NT2/D1 (cell line): Measurements from ENCODE around the gene VPS45.

Experiments
- DNase-seq: peaks from one replicate; pipeline ENCODE4 v3.0.0-alpha.2; 2011; ENCODE audit warnings: low read depth, low spot score
- H3K27me3 ChIP-seq: 2 replicates; pipeline ENCODE4 v1.6.0; 2011; ENCODE audit warnings: mild to moderate bottlenecking; ENCODE audit not compliant: insufficient read length, insufficient read depth
- H3K36me3 ChIP-seq: 2 replicates; pipeline ENCODE4 v1.6.1; 2011; ENCODE audit warnings: mild to moderate bottlenecking, low read length, mixed read lengths; ENCODE audit not compliant: insufficient read depth, insufficient read length
- H3K4me1 ChIP-seq: 2 replicates; pipeline ENCODE4 v1.5.1; 2011; ENCODE audit not compliant: insufficient read depth, insufficient read length
- H3K4me3 ChIP-seq: 2 replicates; pipeline ENCODE4 v1.5.1; 2011; ENCODE audit warnings: low read depth; ENCODE audit not compliant: insufficient read length
- H3K9ac ChIP-seq: 2 replicates; pipeline ENCODE4 v1.6.0; 2011; ENCODE audit warnings: low read depth; ENCODE audit not compliant: insufficient read length
- H3K9me3 ChIP-seq: 2 replicates; pipeline ENCODE4 v1.5.1; 2011; ENCODE audit warnings: mild to moderate bottlenecking, low read length; ENCODE audit not compliant: insufficient read depth
- SUZ12 ChIP-seq: IDR thresholded peaks from 2 replicates; pipeline ENCODE4 v1.6.1; 2011; ENCODE audit not compliant: insufficient read length, insufficient read depth; ENCODE audit errors: extremely low read depth
- YY1 ChIP-seq: IDR thresholded peaks from 2 replicates; pipeline ENCODE4 v1.6.1; 2011; ENCODE audit not compliant: insufficient read length, insufficient read depth
- ZNF274 ChIP-seq: IDR thresholded peaks from 2 replicates; pipeline ENCODE4 v1.6.1; 2011; ENCODE audit warnings: mild to moderate bottlenecking, low read depth, low read length

VPS45 gene

DNA sequence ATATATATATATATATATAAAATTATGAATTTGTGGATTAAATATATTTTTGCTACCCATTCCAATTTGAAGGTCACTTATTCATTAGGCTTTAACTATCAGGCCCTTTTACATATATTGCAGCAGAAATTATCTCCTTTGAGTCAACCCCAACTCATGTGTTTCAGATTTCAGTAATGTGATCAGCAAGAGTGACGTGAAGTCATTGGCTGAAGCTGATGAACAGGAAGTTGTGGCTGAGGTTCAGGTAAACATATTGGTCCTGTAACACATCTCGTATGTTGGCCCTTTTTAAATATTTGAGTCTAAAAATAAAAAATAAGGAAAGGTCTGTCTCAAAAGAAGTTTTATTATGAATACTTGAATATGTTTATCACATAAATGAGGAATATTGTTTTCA lies 8.5 kb downstream of the VPS45 start:
- no peak for DNase-seq
- Histone ChIP-seq H3K4me3 (no peak overlapping the region), H3K9ac (no peak overlapping the region), H3K36me3 (peaks cover 69% of the 10 kb centered on the region), H3K9me3 (no peaks in the 10 kb centered on the region), H3K4me1 (no peaks in the 10 kb centered on the region), H3K27me3 (no peaks in the 10 kb centered on the region)
- TF ChIP-seq YY1 (no peak), SUZ12 (no peak), ZNF274 (no peak)

DNA sequence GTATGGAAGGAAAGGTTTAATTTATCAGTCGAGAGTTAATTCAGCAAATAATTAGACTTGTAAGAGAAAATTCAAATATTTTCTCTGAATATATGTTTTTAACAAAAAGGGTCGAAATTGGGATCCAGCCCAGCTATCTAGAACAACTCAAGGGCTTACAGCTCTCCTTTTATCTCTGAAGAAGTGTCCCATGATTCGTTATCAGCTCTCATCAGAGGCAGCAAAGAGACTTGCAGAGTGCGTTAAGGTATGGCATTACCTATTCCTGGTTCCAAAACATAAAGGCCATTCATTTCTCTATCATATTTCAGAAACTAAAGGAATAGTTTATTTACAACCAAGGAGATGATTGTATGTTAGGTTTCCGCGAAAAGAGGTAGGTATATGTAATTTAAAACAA lies 9.4 kb downstream of the VPS45 start:
- TF ChIP-seq ZNF274 (no peak), YY1 (no peak), SUZ12 (no peak)
- peaks cover 78% of the 10 kb centered on the region for H3K36me3 ChIP-seq
- no peak overlapping the region for H3K9ac ChIP-seq
- no peak for DNase-seq
- H3K4me3 ChIP-seq, result no peak overlapping the region
- H3K27me3 ChIP-seq, result no peaks in the 10 kb centered on the region
- H3K4me1 ChIP-seq, result no peaks in the 10 kb centered on the region
- no peaks in the 10 kb centered on the region for H3K9me3 ChIP-seq

DNA sequence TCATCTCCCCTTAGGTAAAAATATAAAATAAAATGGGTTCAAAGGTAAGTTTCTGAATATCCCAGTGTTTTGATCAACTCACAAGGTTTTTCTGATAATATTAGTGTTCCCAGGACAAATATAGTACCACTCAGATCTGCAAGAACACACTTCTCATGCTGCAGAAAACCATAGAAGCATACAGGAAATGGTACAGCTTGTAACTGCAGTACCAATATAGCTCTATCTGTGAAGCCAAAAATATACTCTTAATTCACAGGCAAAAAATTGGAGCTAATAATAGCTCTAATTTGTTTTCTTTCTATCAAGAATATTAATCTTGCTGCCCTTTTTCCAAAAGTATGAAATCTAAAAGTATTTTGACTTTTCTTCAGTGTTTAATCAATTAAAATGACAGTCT lies 13.2 kb downstream of the VPS45 start:
- no peak for TF ChIP-seq YY1
- TF ChIP-seq ZNF274, result no peak
- no peak for TF ChIP-seq SUZ12
- peaks cover 89% of the 10 kb centered on the region for H3K36me3 ChIP-seq
- no peaks in the 10 kb centered on the region for H3K4me1 ChIP-seq
- H3K9ac ChIP-seq, result no peak overlapping the region
- no peaks in the 10 kb centered on the region for H3K27me3 ChIP-seq
- no peak overlapping the region for H3K4me3 ChIP-seq
- no peaks in the 10 kb centered on the region for H3K9me3 ChIP-seq
- DNase-seq, result no peak

DNA sequence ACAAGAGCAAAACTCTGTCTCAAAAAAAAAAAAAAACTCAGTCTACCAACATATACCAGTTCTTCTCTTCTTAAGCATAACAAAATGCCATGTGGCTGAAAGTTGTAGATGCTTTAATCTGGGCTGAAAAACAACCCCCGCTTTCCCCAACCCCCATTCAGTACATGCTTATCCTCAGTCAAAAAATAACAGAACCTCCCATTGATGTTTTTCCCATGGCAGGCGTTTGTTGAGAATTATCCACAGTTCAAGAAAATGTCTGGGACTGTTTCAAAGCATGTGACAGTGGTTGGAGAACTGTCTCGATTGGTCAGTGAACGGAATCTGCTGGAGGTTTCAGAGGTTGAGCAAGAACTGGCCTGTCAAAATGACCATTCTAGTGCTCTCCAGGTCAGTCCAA lies 14.9 kb downstream of the VPS45 start:
- H3K9ac ChIP-seq, result no peak overlapping the region
- H3K9me3 ChIP-seq, result no peaks in the 10 kb centered on the region
- no peak for DNase-seq
- no peak overlapping the region for H3K4me3 ChIP-seq
- peaks cover 82% of the 10 kb centered on the region for H3K36me3 ChIP-seq
- H3K4me1 ChIP-seq, result no peaks in the 10 kb centered on the region
- TF ChIP-seq ZNF274 (no peak), YY1 (no peak), SUZ12 (no peak)
- no peaks in the 10 kb centered on the region for H3K27me3 ChIP-seq

DNA sequence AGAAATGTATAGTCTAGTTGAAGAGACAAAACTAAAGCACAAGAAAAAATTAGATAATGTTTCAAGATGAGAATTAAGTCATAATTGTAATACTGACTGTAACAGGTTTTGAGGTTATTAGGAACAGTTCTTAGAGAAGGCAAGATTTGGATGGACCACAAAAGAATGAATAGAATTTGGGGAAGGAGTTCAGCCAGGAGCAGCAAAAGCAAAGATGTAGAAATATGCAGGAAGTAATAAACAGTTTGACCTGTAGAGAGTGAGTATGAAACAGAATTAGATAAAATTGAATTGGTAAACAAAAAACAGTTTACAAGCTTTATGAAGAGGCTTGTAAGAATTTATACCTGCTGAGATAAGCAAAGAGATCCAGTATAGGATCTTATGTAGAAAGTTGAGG lies 16.3 kb downstream of the VPS45 start:
- Histone ChIP-seq H3K27me3 (no peaks in the 10 kb centered on the region), H3K9ac (no peak overlapping the region), H3K4me1 (no peaks in the 10 kb centered on the region), H3K36me3 (peaks cover 83% of the 10 kb centered on the region), H3K4me3 (no peak overlapping the region), H3K9me3 (no peaks in the 10 kb centered on the region)
- DNase-seq, result no peak
- no peak for TF ChIP-seq ZNF274
- TF ChIP-seq YY1, result no peak
- TF ChIP-seq SUZ12, result no peak

DNA sequence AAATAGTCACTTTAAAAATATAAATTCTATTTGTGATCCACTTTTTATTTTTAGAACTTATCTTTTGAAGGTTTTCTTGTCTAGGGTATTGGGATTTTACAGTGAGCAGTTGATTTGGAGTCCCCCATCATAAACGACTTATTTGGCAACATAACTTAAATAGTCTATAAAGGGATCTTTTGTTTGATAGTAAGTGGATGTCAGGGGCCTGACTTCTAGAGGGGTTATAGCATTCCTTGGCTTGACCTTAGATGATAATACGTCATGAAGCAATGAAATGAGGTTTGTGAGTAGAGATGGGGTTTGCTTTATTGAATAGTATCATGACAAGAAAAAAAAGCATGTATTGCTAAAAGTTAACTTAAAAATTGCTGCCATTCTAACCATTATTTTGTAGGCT lies 17.8 kb downstream of the VPS45 start:
- H3K36me3 ChIP-seq, result peaks cover 71% of the 10 kb centered on the region
- TF ChIP-seq SUZ12 (no peak), YY1 (no peak), ZNF274 (no peak)

DNA sequence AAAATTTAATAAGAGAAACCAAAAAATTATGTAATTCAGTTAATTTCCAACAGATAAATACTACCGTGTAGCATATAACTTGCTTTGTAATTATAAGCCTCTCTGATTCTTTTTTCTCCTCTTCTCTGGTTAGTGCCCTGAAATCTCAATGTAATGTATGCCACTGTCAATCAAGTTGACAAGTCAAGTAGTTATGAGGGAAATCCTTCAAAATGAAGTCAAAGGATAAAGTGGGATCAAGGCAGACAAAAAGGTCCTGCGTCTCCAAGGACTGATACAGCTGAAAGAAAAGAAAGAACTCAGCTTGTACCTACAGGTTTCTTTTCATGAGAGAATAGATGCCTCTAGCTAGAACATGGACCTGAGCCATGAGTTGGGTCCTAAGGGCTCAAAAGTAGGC lies 19.8 kb downstream of the VPS45 start:
- Histone ChIP-seq H3K4me1 (no peaks in the 10 kb centered on the region), H3K36me3 (peaks cover 58% of the 10 kb centered on the region), H3K27me3 (no peaks in the 10 kb centered on the region), H3K4me3 (no peak overlapping the region), H3K9ac (no peak overlapping the region), H3K9me3 (no peaks in the 10 kb centered on the region)
- no peak for DNase-seq
- TF ChIP-seq ZNF274, result no peak
- TF ChIP-seq SUZ12, result no peak
- TF ChIP-seq YY1, result no peak

More for the DNA sequence above, 17.8 kb downstream of the VPS45 start:
- DNase-seq, result no peak
- Histone ChIP-seq H3K9ac (no peak overlapping the region), H3K4me3 (no peak overlapping the region), H3K4me1 (no peaks in the 10 kb centered on the region), H3K27me3 (no peaks in the 10 kb centered on the region), H3K9me3 (no peaks in the 10 kb centered on the region)

DNA sequence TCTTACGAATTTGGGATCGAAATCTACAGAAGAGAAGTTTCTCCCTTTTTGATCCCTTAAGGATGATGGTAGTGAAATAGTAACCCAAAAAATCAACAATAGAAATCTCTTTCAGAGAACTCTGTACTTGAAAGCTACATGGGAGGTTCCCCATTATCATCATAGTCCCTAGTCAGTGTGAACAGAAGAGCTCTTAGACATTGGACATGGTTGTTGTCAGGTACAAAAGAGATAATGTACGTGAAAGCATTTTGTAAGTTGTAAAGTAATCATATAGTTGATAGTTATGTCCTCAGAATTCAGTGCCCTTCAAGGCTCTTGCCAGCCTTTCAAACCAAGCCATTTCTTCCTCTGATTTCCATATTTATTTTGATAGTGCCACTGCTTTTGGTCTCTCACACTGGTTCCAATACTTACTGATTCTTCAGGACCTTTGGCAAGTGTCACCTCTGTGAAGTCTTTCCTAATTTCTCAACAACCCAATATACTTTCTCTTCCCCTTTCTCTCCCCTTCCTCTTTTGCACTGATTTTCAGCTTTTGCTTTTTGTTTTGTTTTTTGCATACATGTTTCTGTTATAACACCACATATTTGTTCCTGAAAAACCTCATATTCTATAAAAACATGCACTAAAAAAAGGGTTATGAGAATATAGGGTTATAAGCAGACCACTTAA lies 22.4 kb downstream of the VPS45 start:
- no peak for DNase-seq
- no peak for TF ChIP-seq ZNF274
- no peak for TF ChIP-seq YY1
- TF ChIP-seq SUZ12, result no peak
- no peak overlapping the region for H3K4me3 ChIP-seq
- no peak overlapping the region for H3K9ac ChIP-seq
- H3K27me3 ChIP-seq, result no peaks in the 10 kb centered on the region
- no peaks in the 10 kb centered on the region for H3K4me1 ChIP-seq
- H3K9me3 ChIP-seq, result no peaks in the 10 kb centered on the region
- H3K36me3 ChIP-seq, result peaks cover 56% of the 10 kb centered on the region
